Fibroblast of skin of abdomen (primary cell): ENCODE measurements around the gene ATM.
"Not testable (repeated sequence)": the region's sequence is repeated elsewhere in the genome, so short reads cannot be mapped to it uniquely, and the experiment has no call there.

ENCODE experiments used
- DNase-seq: peaks from one replicate; pipeline ENCODE4 v3.0.0-alpha.2; 2013

The ATM gene

GRCh38 chr11:108289066-108289465, 66.2 kb downstream of the ATM start:
- DNase-seq: not testable (repeated sequence)

DNA sequence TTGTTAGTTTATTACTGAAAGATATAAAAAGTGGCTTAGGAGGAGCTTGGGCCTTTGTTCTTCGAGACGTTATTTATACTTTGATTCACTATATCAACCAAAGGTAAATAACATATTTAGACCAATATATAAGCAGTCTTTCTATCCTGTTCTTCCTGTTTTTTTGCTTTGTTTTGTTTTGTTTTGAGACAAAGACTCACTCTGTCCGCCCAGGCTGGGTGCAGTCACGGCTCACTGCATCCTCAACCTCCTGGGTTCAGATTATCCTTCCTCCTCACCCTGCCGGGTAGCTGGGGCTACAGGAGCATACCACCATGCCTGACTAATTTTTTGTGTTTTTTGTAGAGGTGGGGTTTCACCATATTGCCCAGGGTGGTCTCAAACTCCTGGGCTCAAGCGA, 66.8 kb downstream of the ATM start:
- DNase-seq: no peak

- DNase-seq: no peak
Measured at GRCh38 chr11:108293229-108293628, 70.4 kb downstream of the ATM start.

- DNase-seq: peak; percentile 34
Measured at GRCh38 chr11:108302121-108302785, 79.4 kb downstream of the ATM start.

- DNase-seq: no peak
Measured at GRCh38 chr11:108307751-108308150, 84.9 kb downstream of the ATM start.

DNA sequence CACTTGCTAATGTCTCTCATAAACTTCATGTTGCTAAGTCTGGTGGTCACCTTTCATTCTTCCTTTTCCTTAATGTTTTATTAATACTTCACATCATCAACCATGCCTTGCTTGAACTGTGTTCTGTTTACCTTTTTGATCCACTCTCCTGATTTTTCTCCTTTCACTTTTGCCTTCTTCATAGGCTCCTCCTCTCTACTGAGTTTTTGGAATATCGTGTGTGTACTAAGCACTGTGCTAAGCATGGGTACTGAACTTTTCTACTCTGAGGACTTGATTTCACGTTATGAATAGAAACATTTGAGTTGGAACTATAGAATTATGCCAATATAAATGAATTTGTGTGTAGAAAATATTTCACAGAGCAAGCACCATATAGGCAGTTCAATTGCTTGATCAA, 90.6 kb downstream of the ATM start:
- no peak for DNase-seq

GRCh38 chr11:108316061-108316460, 93.2 kb downstream of the ATM start:
- DNase-seq: no peak

- peak; percentile 33 for DNase-seq
Measured at GRCh38 chr11:108319541-108320145, 96.8 kb downstream of the ATM start.

- DNase-seq: no peak
Measured at GRCh38 chr11:108322666-108323065, 99.8 kb downstream of the ATM start.

GRCh38 chr11:108324587-108324986, 101.7 kb downstream of the ATM start:
- DNase-seq: peak; percentile 35

GRCh38 chr11:108333403-108333899, 110.6 kb downstream of the ATM start:
- DNase-seq: no peak

DNA sequence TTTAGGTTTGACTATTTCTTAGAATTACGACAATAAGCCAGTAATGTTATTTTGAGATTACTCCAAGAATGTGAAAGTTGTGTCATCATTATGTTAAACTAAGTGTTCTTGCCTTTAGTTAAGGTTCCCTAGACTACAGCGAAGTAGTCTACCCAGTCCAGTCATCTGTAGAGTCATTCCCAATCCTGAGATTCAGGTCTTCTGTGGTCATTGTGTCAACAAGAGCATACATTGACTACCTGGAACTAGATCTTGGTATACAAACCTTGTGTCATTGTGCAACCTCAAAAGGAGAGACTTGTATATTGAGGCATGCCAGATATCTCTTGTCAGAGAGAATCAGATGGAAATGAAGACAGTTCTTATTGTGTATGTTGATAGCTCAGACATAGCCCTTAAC, 115.9 kb downstream of the ATM start:
- no peak for DNase-seq

- DNase-seq: no peak
Measured at GRCh38 chr11:108340973-108341372, 118.1 kb downstream of the ATM start.

GRCh38 chr11:108341654-108342053, 118.8 kb downstream of the ATM start:
- no peak for DNase-seq

GRCh38 chr11:108343714-108344113, 120.8 kb downstream of the ATM start:
- DNase-seq: no peak

DNA sequence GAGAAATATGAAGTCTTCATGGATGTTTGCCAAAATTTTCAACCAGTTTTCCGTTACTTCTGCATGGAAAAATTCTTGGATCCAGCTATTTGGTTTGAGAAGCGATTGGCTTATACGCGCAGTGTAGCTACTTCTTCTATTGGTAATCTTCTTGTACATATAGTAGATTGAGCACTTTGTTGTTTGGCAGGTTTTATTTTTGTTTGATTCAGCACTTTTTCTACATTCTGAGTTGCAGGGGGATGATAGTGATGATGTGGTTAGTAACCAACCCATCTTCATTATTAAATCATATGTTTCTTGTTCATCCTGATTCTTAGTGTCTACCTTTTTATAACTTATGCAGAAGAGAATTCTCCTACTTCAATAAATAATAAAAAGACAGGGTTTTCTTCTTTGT, 122.9 kb downstream of the ATM start:
- DNase-seq: no peak

- DNase-seq: no peak
Measured at GRCh38 chr11:108346451-108346850, 123.6 kb downstream of the ATM start.

GRCh38 chr11:108351468-108351867, 128.6 kb downstream of the ATM start:
- DNase-seq: no peak

DNA sequence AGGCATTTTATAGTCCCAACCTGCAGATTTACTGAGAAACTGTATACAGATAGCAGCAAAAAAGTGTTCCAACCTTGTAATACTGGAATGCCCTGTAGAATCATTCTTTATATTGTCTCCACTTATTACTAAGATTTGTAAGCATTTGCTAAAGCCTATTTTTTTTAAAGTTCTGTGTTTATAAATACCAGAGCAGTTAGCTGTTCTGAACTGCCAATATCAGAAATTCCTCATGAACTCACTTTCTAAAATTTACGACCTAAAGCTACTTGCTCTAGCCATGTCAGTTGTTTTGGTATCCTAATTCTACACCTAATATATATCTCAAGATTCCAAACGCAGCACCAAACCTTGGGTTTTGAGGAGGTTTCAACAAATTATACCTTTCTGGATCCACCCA, 141.3 kb downstream of the ATM start:
- DNase-seq: peak; percentile 66

- peak; percentile 6 for DNase-seq
Measured at GRCh38 chr11:108368134-108368533, 145.3 kb downstream of the ATM start.

- DNase-seq: no peak
Measured at GRCh38 chr11:108369064-108369463, 146.2 kb downstream of the ATM start.

GRCh38 chr11:108370315-108370714, 147.4 kb downstream of the ATM start:
- no peak for DNase-seq

GRCh38 chr11:108370990-108371389, 148.1 kb downstream of the ATM start:
- DNase-seq: no peak

DNA sequence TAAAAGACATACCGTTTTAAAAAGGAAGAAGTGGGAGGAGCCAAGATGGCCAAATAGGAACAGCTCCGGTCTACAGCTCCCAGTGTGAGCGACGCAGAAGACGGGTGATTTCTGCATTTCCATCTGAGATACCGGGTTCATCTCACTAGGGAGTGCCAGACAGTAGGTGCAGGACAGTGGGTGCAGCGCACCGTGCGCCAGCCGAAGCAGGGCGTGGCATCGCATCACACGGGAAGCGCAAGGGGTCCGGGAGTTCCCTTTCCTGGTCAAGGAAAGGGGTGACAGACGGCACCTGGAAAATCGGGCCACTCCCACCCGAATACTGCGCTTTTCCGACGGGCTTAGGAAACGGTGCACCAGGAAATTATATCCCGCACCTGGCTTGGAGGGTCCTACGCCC, 150.6 kb downstream of the ATM start:
- DNase-seq: not testable (repeated sequence)

- no peak for DNase-seq
Measured at GRCh38 chr11:108388576-108388975, 165.7 kb downstream of the ATM start.
